ENCODE data around the gene ACTR10.

Gene ACTR10

DNA sequence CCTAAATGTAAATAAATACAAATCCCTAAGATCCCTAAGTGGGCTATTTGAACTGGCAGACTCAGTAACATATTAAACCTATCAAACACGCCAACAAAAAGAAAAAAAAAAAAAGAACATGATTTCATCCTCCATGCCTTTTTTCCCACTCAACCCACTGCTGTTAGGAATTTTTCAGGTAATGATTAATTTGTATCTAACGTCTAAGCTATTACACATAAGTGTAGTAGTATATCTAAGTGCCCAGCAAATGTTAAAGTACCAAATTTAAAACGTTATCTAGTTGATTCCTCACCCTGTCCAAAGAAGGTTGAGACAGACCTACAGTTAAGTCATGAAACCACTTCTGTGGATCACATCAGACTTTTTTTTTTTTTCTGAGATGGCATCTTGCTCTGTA is 82.0 kb downstream of the ACTR10 start:
- Histone ChIP-seq H3K36me3 (replicated peaks in 1 of 2; ENCODE audit: control insufficient read depth in 2 of 2, insufficient read depth in 2 of 2, low read length in 2 of 2) (peaks cover 12 to 97% of the 10 kb centered on the region in 2 donors), H3K27ac (replicated peaks; ENCODE audit: low read length) (no peak overlapping the region)

DNA sequence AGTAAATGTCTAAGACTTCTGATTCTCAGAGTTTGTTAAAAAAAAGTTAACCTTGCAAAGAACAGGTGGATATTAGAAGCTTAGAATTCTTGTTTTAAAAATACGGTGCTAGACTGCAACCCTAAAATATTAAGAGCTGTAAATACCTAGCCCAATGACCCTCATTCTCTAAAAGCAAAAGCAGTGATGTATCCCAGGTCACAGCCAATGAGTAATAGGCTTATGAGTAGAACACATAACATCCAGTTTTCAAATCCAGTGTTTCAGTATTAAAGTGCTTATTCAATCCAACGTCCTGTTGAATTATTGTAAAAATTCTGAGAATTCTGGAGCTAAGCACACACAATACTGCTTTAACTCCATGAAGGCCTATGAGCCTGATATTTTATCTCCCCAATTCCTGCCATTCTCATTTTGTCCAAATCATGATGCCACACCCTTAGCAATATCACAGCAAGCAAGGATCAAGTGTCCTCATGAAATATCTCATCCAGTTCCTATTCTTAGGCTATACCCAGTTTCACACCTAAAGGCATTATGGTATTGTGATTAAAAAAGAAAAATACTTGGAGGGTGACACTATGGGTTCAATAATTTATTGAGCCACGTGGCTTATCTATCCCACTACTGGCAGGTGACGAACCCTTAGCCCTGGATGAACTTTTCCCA is 83.1 kb downstream of the ACTR10 start:
- no CpG with 5 or more reads among the region's 4 CpGs for WGBS, 2 donors (ENCODE audit: extremely low coverage in 2 of 2, insufficient read length in 2 of 2, insufficient replicate concordance in 1 of 2)
- no peak overlapping the region for H4K8ac ChIP-seq (ENCODE audit: low read depth, low read length)
- no peak overlapping the region for H3K4me3 ChIP-seq (ENCODE audit: low read length in 2 of 2)
- no peak overlapping the region for H3K27ac ChIP-seq (replicated peaks; ENCODE audit: low read length)
- no peak overlapping the region for H3K9ac ChIP-seq (ENCODE audit: low read depth, low read length, poor library complexity)
- no peak overlapping the region for H2BK12ac ChIP-seq (ENCODE audit: low read length)
- H3K23ac ChIP-seq (ENCODE audit: low read depth, low read length, poor library complexity), result no peak overlapping the region
- H3K79me1 ChIP-seq (ENCODE audit: low read depth, low read length), result no peaks in the 10 kb centered on the region
- peaks cover 0 to 5% of the 10 kb centered on the region in 2 donors for H3K4me1 ChIP-seq (ENCODE audit: control insufficient read depth in 2 of 2, insufficient read depth in 1 of 2, low read depth in 1 of 2, low read length in 2 of 2)
- no peak for DNase-seq (ENCODE audit: low spot score)
- H3K18ac ChIP-seq (ENCODE audit: low read length), result no peak overlapping the region
- H3K9me3 ChIP-seq (replicated peaks in 1 of 2; ENCODE audit: control insufficient read depth in 2 of 2, insufficient read depth in 1 of 2, low read depth in 1 of 2, low read length in 2 of 2), result no peaks in the 10 kb centered on the region
- no peak overlapping the region for H3K14ac ChIP-seq (ENCODE audit: low read length)
- H2BK120ac ChIP-seq (ENCODE audit: low read depth, low read length), result no peak overlapping the region
- H4K91ac ChIP-seq (ENCODE audit: low read depth, low read length, poor library complexity), result no peak overlapping the region
- no peak overlapping the region for H3K4me2 ChIP-seq (ENCODE audit: insufficient read depth, low read length, poor library complexity, severe bottlenecking)
- H3K4ac ChIP-seq (ENCODE audit: low read length), result no peak overlapping the region
- H3K27me3 ChIP-seq (ENCODE audit: control insufficient read depth in 3 of 3, insufficient read depth in 3 of 3, low read depth in 1 of 3, low read length in 3 of 3), result no peaks in the 10 kb centered on the region
- no peak overlapping the region for H2AK5ac ChIP-seq (ENCODE audit: low read depth, low read length)
- H2BK5ac ChIP-seq (ENCODE audit: low read length), result no peak overlapping the region
- no peak overlapping the region for H2BK15ac ChIP-seq (ENCODE audit: low read length)
- peaks cover 10 to 97% of the 10 kb centered on the region in 2 donors for H3K36me3 ChIP-seq (replicated peaks in 1 of 2; ENCODE audit: control insufficient read depth in 2 of 2, insufficient read depth in 2 of 2, low read length in 2 of 2)
- no peak overlapping the region for H2AFZ ChIP-seq (ENCODE audit: low read length)

More for the DNA sequence above, 82.0 kb downstream of the ACTR10 start:
- no peak overlapping the region for H2BK12ac ChIP-seq (ENCODE audit: low read length)
- H2BK120ac ChIP-seq (ENCODE audit: low read depth, low read length), result no peak overlapping the region
- H3K23ac ChIP-seq (ENCODE audit: low read depth, low read length, poor library complexity), result no peak overlapping the region
- no peak for DNase-seq (ENCODE audit: low spot score)
- peaks cover 0 to 5% of the 10 kb centered on the region in 2 donors for H3K4me1 ChIP-seq (ENCODE audit: control insufficient read depth in 2 of 2, insufficient read depth in 1 of 2, low read depth in 1 of 2, low read length in 2 of 2)
- no peaks in the 10 kb centered on the region for H3K79me1 ChIP-seq (ENCODE audit: low read depth, low read length)
- no peak overlapping the region for H4K91ac ChIP-seq (ENCODE audit: low read depth, low read length, poor library complexity)
- H3K9ac ChIP-seq (ENCODE audit: low read depth, low read length, poor library complexity), result no peak overlapping the region
- no peak overlapping the region for H3K18ac ChIP-seq (ENCODE audit: low read length)
- no peak overlapping the region for H2AK5ac ChIP-seq (ENCODE audit: low read depth, low read length)
- no peaks in the 10 kb centered on the region for H3K27me3 ChIP-seq (ENCODE audit: control insufficient read depth in 3 of 3, insufficient read depth in 3 of 3, low read depth in 1 of 3, low read length in 3 of 3)
- H2AFZ ChIP-seq (ENCODE audit: low read length), result no peak overlapping the region
- H3K4ac ChIP-seq (ENCODE audit: low read length), result no peak overlapping the region
- no peak overlapping the region for H3K4me2 ChIP-seq (ENCODE audit: insufficient read depth, low read length, poor library complexity, severe bottlenecking)
- WGBS, 2 donors (ENCODE audit: extremely low coverage in 2 of 2, insufficient read length in 2 of 2, insufficient replicate concordance in 1 of 2), result no CpG with 5 or more reads among the region's 3 CpGs
- no peak overlapping the region for H4K8ac ChIP-seq (ENCODE audit: low read depth, low read length)
- H2BK15ac ChIP-seq (ENCODE audit: low read length), result no peak overlapping the region
- no peak overlapping the region for H3K14ac ChIP-seq (ENCODE audit: low read length)
- H2BK5ac ChIP-seq (ENCODE audit: low read length), result no peak overlapping the region
- no peaks in the 10 kb centered on the region for H3K9me3 ChIP-seq (replicated peaks in 1 of 2; ENCODE audit: control insufficient read depth in 2 of 2, insufficient read depth in 1 of 2, low read depth in 1 of 2, low read length in 2 of 2)
- no peak overlapping the region for H3K4me3 ChIP-seq (ENCODE audit: low read length in 2 of 2)

DNA sequence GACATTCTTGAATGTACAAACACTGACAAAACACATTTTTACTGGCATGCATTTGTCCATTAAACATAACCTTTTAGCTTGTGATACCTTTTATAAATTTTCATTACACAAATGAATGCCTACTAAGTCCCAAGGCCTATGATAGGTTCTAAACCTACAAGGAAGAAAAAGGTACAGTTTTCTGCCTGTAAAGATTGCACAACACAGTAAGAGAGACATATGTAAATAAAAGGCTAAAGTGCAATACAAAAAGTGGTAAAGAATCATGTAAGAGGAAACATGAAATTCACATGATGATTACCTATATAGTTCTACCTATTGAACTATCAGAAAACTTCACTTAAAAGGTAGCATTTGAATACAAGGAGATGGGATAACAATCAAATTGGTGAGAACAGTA is 83.8 kb downstream of the ACTR10 start:
- Histone ChIP-seq H2BK12ac (ENCODE audit: low read length) (no peak overlapping the region), H2BK120ac (ENCODE audit: low read depth, low read length) (no peak overlapping the region), H2AFZ (ENCODE audit: low read length) (no peak overlapping the region), H2BK15ac (ENCODE audit: low read length) (no peak overlapping the region), H3K27ac (replicated peaks; ENCODE audit: low read length) (no peak overlapping the region), H3K23ac (ENCODE audit: low read depth, low read length, poor library complexity) (no peak overlapping the region), H3K4me2 (ENCODE audit: insufficient read depth, low read length, poor library complexity, severe bottlenecking) (no peak overlapping the region), H4K8ac (ENCODE audit: low read depth, low read length) (no peak overlapping the region), H3K9me3 (replicated peaks in 1 of 2; ENCODE audit: control insufficient read depth in 2 of 2, insufficient read depth in 1 of 2, low read depth in 1 of 2, low read length in 2 of 2) (no peaks in the 10 kb centered on the region), H3K79me1 (ENCODE audit: low read depth, low read length) (no peaks in the 10 kb centered on the region), H3K14ac (ENCODE audit: low read length) (no peak overlapping the region), H3K27me3 (ENCODE audit: control insufficient read depth in 3 of 3, insufficient read depth in 3 of 3, low read depth in 1 of 3, low read length in 3 of 3) (no peaks in the 10 kb centered on the region), H2AK5ac (ENCODE audit: low read depth, low read length) (no peak overlapping the region), H3K18ac (ENCODE audit: low read length) (no peak overlapping the region), H3K9ac (ENCODE audit: low read depth, low read length, poor library complexity) (no peak overlapping the region), H2BK5ac (ENCODE audit: low read length) (no peak overlapping the region), H3K4me3 (ENCODE audit: low read length in 2 of 2) (no peak overlapping the region), H4K91ac (ENCODE audit: low read depth, low read length, poor library complexity) (no peak overlapping the region), H3K4me1 (ENCODE audit: control insufficient read depth in 2 of 2, insufficient read depth in 1 of 2, low read depth in 1 of 2, low read length in 2 of 2) (peaks cover 0 to 5% of the 10 kb centered on the region in 2 donors), H3K4ac (ENCODE audit: low read length) (no peak overlapping the region), H3K36me3 (replicated peaks in 1 of 2; ENCODE audit: control insufficient read depth in 2 of 2, insufficient read depth in 2 of 2, low read length in 2 of 2) (peaks cover 12 to 97% of the 10 kb centered on the region in 2 donors)
- DNase-seq (ENCODE audit: low spot score), result no peak

DNA sequence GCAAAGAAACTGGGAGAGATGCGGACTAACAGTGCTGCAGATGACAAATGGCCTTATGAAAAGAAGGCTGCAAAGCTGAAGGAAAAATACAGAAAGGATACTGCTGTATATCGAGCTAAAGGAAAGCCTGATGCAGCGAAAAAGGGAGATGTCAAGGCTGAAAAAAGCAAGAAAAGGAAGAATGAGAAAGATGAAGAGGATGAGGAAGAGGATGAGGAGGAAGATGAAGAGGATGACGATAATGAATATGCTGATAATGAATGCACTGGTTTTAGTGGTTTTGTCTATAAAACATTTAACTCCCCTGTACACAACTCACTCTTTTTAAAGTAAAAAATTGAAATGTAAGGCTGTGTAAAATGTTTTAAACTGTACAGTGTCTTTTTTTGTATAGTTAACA is 85.2 kb downstream of the ACTR10 start:
- H3K4me2 ChIP-seq (ENCODE audit: insufficient read depth, low read length, poor library complexity, severe bottlenecking), result no peak overlapping the region
- no peaks in the 10 kb centered on the region for H3K79me1 ChIP-seq (ENCODE audit: low read depth, low read length)
- H2BK15ac ChIP-seq (ENCODE audit: low read length), result no peak overlapping the region
- peaks cover 14 to 97% of the 10 kb centered on the region in 2 donors for H3K36me3 ChIP-seq (replicated peaks in 1 of 2; ENCODE audit: control insufficient read depth in 2 of 2, insufficient read depth in 2 of 2, low read length in 2 of 2)
- H3K18ac ChIP-seq (ENCODE audit: low read length), result no peak overlapping the region
- H4K91ac ChIP-seq (ENCODE audit: low read depth, low read length, poor library complexity), result no peak overlapping the region
- H3K27ac ChIP-seq (replicated peaks; ENCODE audit: low read length), result no peak overlapping the region
- 100% methylated on average over 1 of the region's 4 CpGs for WGBS, 2 donors (ENCODE audit: extremely low coverage in 2 of 2, insufficient read length in 2 of 2, insufficient replicate concordance in 1 of 2)
- H3K4me1 ChIP-seq (ENCODE audit: control insufficient read depth in 2 of 2, insufficient read depth in 1 of 2, low read depth in 1 of 2, low read length in 2 of 2), result peaks cover 0 to 5% of the 10 kb centered on the region in 2 donors
- H2AK5ac ChIP-seq (ENCODE audit: low read depth, low read length), result no peak overlapping the region
- no peak for DNase-seq (ENCODE audit: low spot score)
- no peaks in the 10 kb centered on the region for H3K27me3 ChIP-seq (ENCODE audit: control insufficient read depth in 3 of 3, insufficient read depth in 3 of 3, low read depth in 1 of 3, low read length in 3 of 3)
- no peak overlapping the region for H3K14ac ChIP-seq (ENCODE audit: low read length)
- no peak overlapping the region for H3K9ac ChIP-seq (ENCODE audit: low read depth, low read length, poor library complexity)
- no peak overlapping the region for H2BK120ac ChIP-seq (ENCODE audit: low read depth, low read length)
- no peak overlapping the region for H2AFZ ChIP-seq (ENCODE audit: low read length)
- H3K4ac ChIP-seq (ENCODE audit: low read length), result no peak overlapping the region
- no peak overlapping the region for H4K8ac ChIP-seq (ENCODE audit: low read depth, low read length)
- H3K9me3 ChIP-seq (replicated peaks in 1 of 2; ENCODE audit: control insufficient read depth in 2 of 2, insufficient read depth in 1 of 2, low read depth in 1 of 2, low read length in 2 of 2), result no peaks in the 10 kb centered on the region
- no peak overlapping the region for H3K4me3 ChIP-seq (ENCODE audit: low read length in 2 of 2)
- no peak overlapping the region for H3K23ac ChIP-seq (ENCODE audit: low read depth, low read length, poor library complexity)
- H2BK5ac ChIP-seq (ENCODE audit: low read length), result no peak overlapping the region
- H2BK12ac ChIP-seq (ENCODE audit: low read length), result no peak overlapping the region

Data from neuronal stem cell (in vitro differentiated cells).